Gastrocnemius medialis (tissue), 4 donors: Measurements from ENCODE around the gene CFAP77.

Experiments
- POLR2A ChIP-seq, 2 donors: fragments of 450-650 bp; IDR thresholded peaks; one replicate each; pipeline ENCODE4 v1.6.1; 2017; ENCODE audit warnings: antibody characterized with exemption in 2 of 2, mild to moderate bottlenecking in 2 of 2, moderate library complexity in 2 of 2
- TF ChIP-seq, protein P1 (sequence below), 5 experiments: fragments of 450-650 bp in 3 of 5; fragments of 200-600 bp in 2 of 5; sonication (generic) in 2 of 5; IDR thresholded peaks in 4 of 5; conservative IDR thresholded peaks in 1 of 5; 1 replicate in 4 of 5; 2 replicates in 1 of 5; pipeline ENCODE4 v1.5.1; 2016 to 2019; ENCODE audit warnings: antibody characterized with exemption in 5 of 5, mild to moderate bottlenecking in 3 of 5, moderate library complexity in 3 of 5

- TF ChIP-seq, protein P1, sequence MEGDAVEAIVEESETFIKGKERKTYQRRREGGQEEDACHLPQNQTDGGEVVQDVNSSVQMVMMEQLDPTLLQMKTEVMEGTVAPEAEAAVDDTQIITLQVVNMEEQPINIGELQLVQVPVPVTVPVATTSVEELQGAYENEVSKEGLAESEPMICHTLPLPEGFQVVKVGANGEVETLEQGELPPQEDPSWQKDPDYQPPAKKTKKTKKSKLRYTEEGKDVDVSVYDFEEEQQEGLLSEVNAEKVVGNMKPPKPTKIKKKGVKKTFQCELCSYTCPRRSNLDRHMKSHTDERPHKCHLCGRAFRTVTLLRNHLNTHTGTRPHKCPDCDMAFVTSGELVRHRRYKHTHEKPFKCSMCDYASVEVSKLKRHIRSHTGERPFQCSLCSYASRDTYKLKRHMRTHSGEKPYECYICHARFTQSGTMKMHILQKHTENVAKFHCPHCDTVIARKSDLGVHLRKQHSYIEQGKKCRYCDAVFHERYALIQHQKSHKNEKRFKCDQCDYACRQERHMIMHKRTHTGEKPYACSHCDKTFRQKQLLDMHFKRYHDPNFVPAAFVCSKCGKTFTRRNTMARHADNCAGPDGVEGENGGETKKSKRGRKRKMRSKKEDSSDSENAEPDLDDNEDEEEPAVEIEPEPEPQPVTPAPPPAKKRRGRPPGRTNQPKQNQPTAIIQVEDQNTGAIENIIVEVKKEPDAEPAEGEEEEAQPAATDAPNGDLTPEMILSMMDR (IDR thresholded peaks at IDR 0.05 in 4 of 5, conservative IDR thresholded peaks at IDR 0.05 in 1 of 5) = no peak
- TF ChIP-seq POLR2A (IDR thresholded peaks at IDR 0.05) = no peak
Observed at GRCh38 chr9:132582276-132582785, 172.3 kb downstream of the CFAP77 start, which contains the start of gene BARHL1.
